Stimulated activated CD4-positive, alpha-beta T cell treated with anti-CD3 and anti-CD28 coated beads, Interleukin-2, amount 100 ng/mL, for 4 hours (primary cell): ENCODE data around the gene NMT1.
A peak's percentile ranks its signal among the peaks of the same experiment; 100 is the strongest.

Experiments
- DNase-seq: peaks from one replicate; pipeline ENCODE4 v3.0.0-alpha.2; 2020; ENCODE audit warnings: low read depth

Gene NMT1

GRCh38 chr17:45060797-45061605 is at the start of gene NMT1:
Gene NMT1 (plus strand): TSS chr17:45061317. CDS start chr17:45061330, 13 bp downstream.
- DNase-seq: peak; percentile 94

DNA sequence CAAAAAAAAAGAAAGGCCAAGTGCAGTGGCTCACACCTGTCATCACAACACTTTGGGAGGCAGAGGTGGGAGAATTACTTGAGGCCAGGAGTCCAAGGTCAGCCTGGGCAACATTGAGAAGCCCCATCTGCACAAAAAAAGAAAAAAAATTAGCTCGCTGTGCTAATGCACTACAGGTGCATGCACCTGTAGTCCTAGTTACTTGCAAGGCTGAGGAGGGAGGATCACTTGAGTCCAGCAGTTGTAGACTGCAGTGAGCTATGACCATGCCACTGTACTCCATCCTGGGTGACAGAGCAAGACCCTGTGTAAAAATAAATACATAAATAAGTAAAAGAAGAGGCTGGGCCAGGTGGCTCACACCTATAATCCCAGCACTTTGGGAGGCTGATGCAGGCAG is 49.4 kb upstream of the NMT1 start:
- no peak for DNase-seq

GRCh38 chr17:45013021-45013997 is 47.8 kb upstream of the NMT1 start:
- no peak for DNase-seq

- DNase-seq: no peak
Observed at GRCh38 chr17:45016237-45016636, 44.9 kb upstream of the NMT1 start.

DNA sequence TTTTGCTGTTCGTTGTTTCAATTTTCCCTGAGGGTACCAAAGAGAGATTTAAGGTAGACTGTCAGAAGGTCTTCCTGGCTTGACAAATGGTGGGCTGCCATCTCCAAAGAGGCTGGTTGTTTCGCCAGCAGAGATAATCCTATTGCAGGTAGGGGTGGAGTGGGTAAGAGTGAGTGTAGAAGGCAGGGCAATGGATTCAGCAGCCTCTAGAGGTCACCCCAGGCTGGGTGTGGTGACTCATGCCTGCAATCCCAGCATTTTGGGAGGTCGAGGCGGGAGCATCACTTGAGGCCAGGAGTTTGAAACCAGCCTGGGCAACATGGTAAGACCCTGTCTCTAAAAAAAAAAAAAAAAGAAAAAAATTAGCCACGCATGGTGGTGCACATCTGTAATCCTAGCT is 44.3 kb upstream of the NMT1 start:
- no peak for DNase-seq

GRCh38 chr17:45018514-45018847 is 42.6 kb upstream of the NMT1 start:
- DNase-seq: no peak

- DNase-seq: peak; percentile 6
Observed at GRCh38 chr17:45018848-45019711, 42.0 kb upstream of the NMT1 start.

DNA sequence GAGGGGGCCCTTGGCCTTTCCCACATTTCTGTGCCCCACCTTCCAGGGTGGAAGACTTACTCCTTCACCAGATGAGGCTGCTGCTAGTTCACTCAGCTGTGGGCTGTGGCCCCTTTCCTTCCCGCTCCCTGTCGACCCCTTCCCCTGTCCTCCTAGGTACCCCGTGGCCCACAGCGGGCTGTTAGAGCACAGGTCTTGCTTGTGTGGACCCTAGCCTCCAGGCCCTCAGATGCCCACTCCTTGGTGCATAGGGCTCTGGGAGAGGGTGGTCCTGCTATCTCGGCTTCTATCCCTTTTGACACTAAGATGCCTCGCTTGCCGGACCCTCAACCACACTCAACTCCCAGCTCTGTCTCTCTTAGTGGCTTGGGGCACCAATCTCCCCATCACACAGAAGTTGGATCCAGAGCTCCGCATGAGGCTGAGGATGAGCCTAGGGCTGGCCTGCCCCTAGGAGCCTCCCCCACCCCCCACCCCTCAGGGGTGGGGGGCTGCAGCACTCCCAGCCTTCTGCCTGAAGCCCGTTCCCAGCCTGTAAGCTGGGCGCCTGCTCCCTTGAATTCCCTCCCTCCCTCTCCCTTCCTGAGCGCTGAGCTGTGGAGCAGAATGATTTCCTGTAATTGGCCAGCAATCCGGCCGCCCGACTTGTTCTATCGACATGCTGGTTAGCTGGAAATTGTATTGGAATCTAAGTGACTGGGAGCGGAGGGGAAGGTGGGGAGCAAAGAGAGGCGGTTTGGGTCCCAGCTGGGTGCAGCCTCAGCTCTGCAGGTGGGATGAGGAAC is 40.6 kb upstream of the NMT1 start:
- no peak for DNase-seq

DNA sequence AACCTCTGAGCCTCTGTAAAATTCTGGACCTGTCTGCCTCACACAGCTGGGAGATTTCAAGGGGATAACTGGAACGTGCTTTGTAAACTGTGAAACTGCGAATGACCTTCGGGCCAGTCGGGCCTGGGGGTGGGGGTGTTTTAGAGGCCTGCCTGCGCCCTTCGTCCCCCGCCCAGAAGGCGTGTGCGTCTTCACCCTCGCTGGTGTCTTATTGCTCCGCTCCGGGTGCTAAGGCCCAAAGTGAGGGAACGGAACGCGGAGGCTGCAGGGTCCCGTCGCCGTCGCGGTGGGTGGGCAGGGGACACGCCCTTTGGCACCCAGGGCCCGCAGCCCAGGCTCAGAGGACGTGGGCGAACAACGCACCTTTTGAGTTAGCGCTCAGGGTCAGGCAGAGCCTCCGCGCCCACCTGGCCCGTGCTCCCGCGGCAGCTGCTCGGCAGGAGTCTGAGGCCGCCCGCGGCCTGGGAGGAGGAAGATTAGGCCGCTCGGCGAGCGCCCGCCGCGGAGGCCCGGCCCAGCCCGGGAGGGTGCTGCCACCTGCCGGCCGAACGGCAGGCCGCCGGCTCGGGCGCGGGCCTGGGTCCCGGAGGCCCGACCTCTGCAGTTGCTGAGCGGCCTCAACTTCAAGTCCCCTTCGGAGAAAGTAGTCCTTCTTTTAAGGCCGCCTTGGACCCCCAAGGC is 39.4 kb upstream of the NMT1 start:
- peak; percentile 41 for DNase-seq

GRCh38 chr17:45022288-45022648 is 38.8 kb upstream of the NMT1 start:
- no peak for DNase-seq

DNA sequence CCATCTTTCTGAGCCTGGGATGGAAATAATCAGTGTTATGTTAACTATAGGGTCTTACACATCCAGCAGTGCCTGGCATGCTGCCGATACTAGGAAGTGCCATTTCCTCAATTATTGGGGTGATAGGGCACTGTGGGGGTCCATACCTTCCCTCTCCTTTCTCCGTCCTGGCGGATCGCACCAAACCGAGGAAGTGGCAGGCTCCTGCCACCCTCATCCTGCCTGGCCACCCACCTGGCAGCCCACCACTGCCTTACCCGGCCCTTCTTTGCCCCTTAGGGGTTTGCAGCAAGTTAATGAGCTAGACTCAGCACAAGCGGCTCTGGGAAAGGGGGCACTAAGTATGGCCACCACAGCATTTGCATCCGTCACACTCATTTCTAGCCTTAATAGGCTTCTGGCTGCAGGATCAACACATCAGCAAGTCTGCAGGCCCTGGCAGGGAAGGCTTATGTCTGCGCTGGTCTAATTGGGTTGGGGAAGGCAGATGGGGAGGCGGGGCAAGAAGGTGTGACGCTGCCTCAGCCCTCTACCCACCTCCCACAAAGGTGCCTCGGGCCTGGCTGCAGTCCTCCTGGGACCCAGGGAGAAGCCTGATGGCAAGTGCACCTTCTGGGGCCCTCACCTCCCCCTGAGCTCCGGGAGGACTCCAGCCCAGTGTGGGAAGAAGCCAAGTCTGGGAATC is 38.3 kb upstream of the NMT1 start:
- no peak for DNase-seq

- no peak for DNase-seq
Observed at GRCh38 chr17:45029096-45029495, 32.0 kb upstream of the NMT1 start.

- DNase-seq: no peak
Observed at GRCh38 chr17:45029758-45030423, 31.2 kb upstream of the NMT1 start.

- DNase-seq: no peak
Observed at GRCh38 chr17:45030733-45031132, 30.4 kb upstream of the NMT1 start.

- DNase-seq: no peak
Observed at GRCh38 chr17:45031231-45032173, 29.6 kb upstream of the NMT1 start.

GRCh38 chr17:45032174-45032541 is 29.0 kb upstream of the NMT1 start:
- DNase-seq: no peak

GRCh38 chr17:45034599-45034998 is 26.5 kb upstream of the NMT1 start:
- DNase-seq: no peak

DNA sequence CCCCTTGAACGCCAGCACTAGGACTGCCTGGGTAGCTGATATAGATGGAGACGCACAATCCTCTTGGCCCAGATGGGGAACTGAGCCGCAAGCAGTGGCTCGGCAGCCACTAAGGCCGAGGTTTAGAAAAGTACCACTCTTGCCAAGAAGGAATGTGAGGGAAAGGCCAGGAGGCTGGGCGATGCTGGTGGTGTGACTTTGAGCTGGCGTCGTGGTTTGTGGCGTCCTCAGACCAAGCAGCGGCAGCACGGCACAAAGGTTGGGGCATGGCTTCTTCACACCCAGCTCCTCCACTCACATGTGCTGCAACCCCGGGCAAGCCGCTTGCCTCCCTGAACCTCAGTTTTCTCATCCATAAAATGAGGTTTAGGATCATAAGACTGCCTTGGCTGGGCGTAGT is 25.3 kb upstream of the NMT1 start:
- no peak for DNase-seq

DNA sequence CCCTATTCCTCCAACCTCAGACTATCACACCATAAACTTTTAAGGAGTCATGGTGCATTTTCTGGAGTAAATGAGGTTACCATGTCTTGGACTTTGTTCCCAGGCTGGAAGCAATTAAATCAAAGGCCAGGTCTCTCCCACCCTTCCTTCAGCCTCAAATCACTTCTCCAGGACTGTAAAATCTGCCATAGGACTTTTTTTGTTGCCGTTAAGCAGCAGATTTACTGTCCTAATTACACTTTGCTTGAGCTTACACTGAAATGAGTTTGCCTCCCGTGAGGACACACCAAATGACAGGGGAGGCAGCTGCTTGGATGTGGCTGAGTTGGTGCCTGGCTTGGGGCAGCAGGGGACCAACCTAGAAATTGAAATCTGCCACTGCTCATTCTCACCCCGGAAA is 24.4 kb upstream of the NMT1 start:
- DNase-seq: no peak
